ENCODE results near the gene UNC5C.
"Not testable (repeated sequence)": the region's sequence is repeated elsewhere in the genome, so short reads cannot be mapped to it uniquely, and the experiment has no call there.

UNC5C gene

GRCh38 chr4:95180531-95181242 lies 368.1 kb downstream of the UNC5C start:
- TF ChIP-seq, protein P1, sequence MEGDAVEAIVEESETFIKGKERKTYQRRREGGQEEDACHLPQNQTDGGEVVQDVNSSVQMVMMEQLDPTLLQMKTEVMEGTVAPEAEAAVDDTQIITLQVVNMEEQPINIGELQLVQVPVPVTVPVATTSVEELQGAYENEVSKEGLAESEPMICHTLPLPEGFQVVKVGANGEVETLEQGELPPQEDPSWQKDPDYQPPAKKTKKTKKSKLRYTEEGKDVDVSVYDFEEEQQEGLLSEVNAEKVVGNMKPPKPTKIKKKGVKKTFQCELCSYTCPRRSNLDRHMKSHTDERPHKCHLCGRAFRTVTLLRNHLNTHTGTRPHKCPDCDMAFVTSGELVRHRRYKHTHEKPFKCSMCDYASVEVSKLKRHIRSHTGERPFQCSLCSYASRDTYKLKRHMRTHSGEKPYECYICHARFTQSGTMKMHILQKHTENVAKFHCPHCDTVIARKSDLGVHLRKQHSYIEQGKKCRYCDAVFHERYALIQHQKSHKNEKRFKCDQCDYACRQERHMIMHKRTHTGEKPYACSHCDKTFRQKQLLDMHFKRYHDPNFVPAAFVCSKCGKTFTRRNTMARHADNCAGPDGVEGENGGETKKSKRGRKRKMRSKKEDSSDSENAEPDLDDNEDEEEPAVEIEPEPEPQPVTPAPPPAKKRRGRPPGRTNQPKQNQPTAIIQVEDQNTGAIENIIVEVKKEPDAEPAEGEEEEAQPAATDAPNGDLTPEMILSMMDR (IDR thresholded peaks at IDR 0.05; ENCODE audit: low read depth, low read length, missing control alignments): no peak
- DNase-seq (ENCODE audit: extremely low read depth, low read depth): no peak
- H3K4me3 ChIP-seq (replicated peaks; ENCODE audit: low read depth, low read length): no peak overlapping the region

DNA sequence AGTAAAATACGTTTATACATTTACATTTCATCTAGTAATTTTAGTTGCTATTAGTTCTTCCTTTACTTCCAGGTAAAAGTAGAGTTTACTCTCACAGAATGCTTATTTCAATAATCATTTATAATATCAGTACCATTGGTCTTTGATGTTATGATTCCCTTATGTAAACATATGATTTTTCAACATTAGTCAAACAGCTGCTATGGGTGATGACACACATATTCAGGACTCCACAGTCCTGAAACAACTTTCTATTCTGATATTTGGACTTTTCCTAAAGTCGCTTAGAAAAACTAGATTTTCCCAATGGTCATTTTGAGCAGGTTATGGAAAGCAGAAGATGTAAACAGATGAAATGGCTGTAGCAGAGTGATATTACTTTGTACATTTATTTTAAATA lies 369.8 kb downstream of the UNC5C start:
- TF ChIP-seq, protein P1 (IDR thresholded peaks at IDR 0.05; ENCODE audit: low read depth, low read length, missing control alignments): no peak
- H3K4me3 ChIP-seq (replicated peaks; ENCODE audit: low read depth, low read length): no peak overlapping the region
- no peak for DNase-seq (ENCODE audit: extremely low read depth, low read depth)

DNA sequence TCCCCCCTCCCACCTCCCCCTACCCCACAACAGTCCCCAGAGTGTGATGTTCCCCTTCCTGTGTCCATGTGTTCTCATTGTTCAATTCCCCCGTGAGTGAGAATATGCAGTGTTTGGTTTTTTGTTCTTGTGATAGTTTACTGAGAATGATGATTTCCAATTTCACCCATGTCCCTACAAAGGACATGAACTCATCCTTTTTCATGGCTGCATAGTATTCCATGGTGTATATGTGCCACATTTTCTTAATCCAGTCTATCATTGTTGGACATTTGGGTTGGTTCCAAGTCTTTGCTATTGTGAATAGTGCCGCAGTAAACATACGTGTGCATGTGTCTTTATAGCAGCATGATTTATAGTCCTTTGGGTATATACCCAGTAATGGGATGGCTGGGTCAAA lies 377.4 kb downstream of the UNC5C start:
- not testable (repeated sequence) for H3K4me3 ChIP-seq (replicated peaks; ENCODE audit: low read depth, low read length); DNase-seq (ENCODE audit: extremely low read depth, low read depth)

DNA sequence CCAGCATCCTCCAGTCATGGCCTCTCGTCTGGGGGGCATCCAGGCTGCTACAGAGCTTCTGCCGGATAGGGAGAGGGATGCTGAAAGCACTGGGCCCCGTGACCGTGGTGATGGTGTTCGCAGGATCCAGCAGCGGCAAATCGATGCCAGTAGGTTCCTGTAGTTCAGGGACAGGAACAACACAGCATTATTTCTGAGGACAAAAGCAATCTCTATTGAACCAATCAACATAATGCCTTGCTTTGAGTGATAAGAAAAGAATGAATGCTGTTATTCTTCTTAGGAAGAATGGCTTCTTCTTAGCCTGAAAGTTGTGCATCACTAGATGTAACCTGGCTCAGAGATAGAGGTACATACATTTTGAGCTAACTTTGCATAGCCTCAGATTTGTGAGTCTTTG lies 378.6 kb downstream of the UNC5C start:
- TF ChIP-seq, protein P1 (IDR thresholded peaks at IDR 0.05; ENCODE audit: low read depth, low read length, missing control alignments): no peak
- DNase-seq (ENCODE audit: extremely low read depth, low read depth): no peak
- no peak overlapping the region for H3K4me3 ChIP-seq (replicated peaks; ENCODE audit: low read depth, low read length)

DNA sequence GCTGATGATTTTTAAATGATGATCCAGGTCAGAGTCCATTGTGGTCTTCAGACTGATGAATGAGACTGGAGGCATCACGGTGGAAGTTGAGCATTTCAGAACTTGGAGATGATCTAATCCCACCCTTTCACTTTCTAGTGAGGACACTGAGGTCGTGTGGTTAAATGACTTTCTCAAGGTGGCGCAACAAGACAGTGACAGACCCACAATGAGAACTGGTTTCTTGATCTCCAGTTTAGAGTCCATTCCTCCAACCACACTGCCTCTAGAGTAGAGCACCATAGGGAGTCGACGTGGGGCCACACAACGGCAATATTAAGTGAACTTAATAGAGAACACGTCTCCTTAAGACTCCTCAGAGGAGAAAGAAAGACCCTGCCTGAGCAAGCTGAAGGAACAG lies 381.0 kb downstream of the UNC5C start:
- no peak overlapping the region for H3K4me3 ChIP-seq (replicated peaks; ENCODE audit: low read depth, low read length)
- TF ChIP-seq, protein P1 (IDR thresholded peaks at IDR 0.05; ENCODE audit: low read depth, low read length, missing control alignments): no peak
- DNase-seq (ENCODE audit: extremely low read depth, low read depth): no peak

DNA sequence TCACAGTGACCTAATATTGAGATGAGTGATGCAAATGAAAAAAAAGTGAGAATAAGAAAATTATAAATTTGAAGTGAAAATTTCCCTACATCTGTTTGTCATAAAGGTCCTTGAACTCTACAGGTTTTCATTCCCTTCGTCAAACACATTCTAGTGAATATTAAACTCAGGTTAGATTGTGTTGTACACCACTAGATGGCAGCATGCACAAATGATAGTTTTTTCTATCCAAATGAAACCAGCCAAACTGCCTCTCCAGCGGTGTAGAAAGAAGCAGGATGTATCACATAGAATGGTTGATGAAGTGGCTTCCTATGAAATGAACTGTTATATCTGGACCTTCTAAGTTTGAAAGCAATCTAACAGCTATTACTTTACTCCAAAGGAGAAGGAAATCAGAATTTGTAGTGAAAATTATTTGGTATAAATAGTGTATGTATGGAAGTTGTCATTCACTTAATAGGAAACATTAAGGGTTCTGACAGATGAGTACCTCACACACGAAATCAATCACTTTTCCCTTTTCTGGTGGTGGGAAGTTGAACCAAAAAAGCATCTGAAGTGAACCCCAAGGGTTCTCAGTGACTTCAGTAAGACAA lies 382.7 kb downstream of the UNC5C start:
- peak; percentile 29 for DNase-seq (ENCODE audit: extremely low read depth, low read depth)
- TF ChIP-seq, protein P1 (IDR thresholded peaks at IDR 0.05; ENCODE audit: low read depth, low read length, missing control alignments): peak; percentile 44
- no peak overlapping the region for H3K4me3 ChIP-seq (replicated peaks; ENCODE audit: low read depth, low read length)

DNA sequence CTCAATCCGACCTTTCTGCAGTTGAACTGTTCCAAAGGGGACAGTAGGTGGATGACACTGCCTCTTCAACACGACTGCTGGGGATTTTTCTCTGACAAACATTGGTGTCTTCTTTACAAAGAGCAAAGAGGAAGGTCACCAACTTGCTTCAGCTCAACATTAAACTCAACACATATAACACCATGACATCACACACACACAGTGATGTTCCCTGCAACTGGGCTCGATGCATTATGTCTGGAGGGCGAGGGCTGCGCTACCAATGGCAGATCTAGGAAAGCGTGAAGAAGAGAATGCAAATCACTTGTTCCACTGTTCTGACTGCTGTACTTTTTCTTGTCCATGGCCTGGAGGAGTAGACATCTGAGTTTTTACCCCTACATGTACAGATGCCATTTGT lies 385.9 kb downstream of the UNC5C start:
- DNase-seq (ENCODE audit: extremely low read depth, low read depth): no peak
- no peak overlapping the region for H3K4me3 ChIP-seq (replicated peaks; ENCODE audit: low read depth, low read length)
- TF ChIP-seq, protein P1 (IDR thresholded peaks at IDR 0.05; ENCODE audit: low read depth, low read length, missing control alignments): no peak
